Measurements from ENCODE around the gene CHMP4A.
"Not testable (repeated sequence)": the region's sequence is repeated elsewhere in the genome, so short reads cannot be mapped to it uniquely, and the experiment has no call there.

CHMP4A gene

DNA sequence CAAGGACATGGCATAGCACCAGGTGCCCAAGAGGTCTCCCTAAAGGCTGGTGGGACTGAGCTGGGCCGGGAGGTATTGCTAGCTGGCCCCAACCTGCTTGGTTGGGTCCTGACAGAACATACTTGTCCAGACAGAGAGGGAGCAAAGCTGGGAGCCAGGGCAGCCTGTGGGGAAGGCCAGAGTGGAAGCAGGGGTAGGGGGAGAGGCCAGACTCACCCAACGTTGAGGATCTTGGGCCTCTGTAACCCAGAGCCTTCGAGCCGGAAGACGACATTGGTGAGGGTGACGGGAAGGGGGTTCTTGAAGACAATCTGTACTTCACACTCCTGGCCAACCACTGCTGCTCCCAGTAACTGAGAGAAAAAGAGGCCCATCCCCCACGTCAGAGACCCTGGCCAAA is 40.6 kb upstream of the CHMP4A start:
- no peak overlapping the region for H3K27ac Mint-ChIP-seq
- H3K36me3 Mint-ChIP-seq (ENCODE audit: low read depth), result peaks cover 68% of the 10 kb centered on the region
- intact Hi-C loops (cut with micrococcal nuclease), result no loop called here
- H3K4me1 Mint-ChIP-seq (ENCODE audit: low read depth), result peaks cover 15% of the 10 kb centered on the region
- no peaks in the 10 kb centered on the region for H3K9me3 Mint-ChIP-seq
- no peaks in the 10 kb centered on the region for H3K27me3 Mint-ChIP-seq
- H3K4me3 Mint-ChIP-seq, result no peak overlapping the region

DNA sequence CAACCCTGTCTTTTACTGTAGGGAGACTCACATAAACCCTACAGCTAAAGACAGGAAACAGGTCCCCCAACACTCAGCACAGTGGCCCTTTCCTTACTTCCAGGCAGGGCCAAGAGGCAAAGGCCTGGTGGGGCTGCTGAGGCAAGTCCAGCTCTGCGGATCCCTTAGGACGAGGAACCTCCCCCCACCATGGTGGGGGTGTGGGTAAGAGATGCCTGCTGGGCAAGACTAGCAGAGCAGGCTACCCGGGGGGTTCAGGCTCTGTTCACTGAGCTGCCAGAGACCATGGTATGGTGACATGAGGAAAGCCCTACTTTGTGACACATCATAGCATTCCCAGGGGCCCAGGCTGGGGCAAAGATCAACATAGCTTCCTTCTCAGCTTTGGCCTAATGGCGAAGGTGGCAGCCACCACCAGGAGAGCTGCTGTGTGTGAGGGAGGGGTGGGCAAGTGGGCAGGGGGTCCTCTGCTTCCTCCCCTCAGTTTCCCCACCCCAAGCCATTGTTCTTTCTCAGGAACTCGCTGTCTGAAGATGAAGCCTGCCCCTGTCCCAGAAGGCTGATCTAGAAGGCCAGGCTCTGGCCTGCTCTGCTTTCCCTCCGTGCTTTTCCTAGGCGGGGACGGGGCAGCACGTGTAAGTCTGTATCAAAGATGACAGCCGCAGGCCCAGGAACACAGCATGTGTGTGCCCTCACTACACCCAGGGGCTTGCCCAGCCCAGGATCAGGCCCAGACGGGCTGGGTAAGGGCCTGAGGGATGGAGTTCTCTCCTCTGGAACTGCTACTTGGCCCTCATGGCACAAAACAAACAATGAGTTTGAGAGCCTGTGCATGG is 39.2 kb upstream of the CHMP4A start:
- intact Hi-C loops (cut with micrococcal nuclease), result no loop called here
- Mint-ChIP-seq H3K4me3 (no peak overlapping the region), H3K9me3 (no peaks in the 10 kb centered on the region), H3K36me3 (ENCODE audit: low read depth) (peaks cover 62% of the 10 kb centered on the region), H3K4me1 (ENCODE audit: low read depth) (peaks cover 16% of the 10 kb centered on the region), H3K27ac (no peak overlapping the region), H3K27me3 (no peaks in the 10 kb centered on the region)

DNA sequence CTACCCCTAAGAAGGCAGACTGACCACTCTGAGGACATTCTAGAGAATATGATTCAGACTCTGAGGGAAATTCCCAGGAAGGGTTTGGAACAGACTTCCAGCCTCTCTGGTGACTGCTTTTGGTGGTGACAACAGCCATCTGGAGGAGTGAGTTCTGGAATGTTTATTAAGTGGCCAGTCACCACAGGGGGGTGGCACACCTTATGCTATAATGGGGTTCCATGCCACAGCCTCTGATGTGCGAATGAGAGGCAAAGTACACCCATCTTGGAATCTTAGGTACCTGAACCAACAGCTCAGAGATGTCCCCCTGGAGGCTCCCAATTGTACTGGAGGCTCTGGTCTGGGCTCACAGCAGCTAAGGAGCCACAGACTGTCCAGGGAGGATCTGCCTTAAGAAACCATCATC is 38.6 kb upstream of the CHMP4A start:
- Mint-ChIP-seq H3K27me3 (no peaks in the 10 kb centered on the region), H3K36me3 (ENCODE audit: low read depth) (peaks cover 57% of the 10 kb centered on the region), H3K9me3 (no peaks in the 10 kb centered on the region), H3K4me3 (no peak overlapping the region), H3K27ac (no peak overlapping the region), H3K4me1 (ENCODE audit: low read depth) (peaks cover 23% of the 10 kb centered on the region)
- intact Hi-C loops (cut with micrococcal nuclease), result no loop called here

DNA sequence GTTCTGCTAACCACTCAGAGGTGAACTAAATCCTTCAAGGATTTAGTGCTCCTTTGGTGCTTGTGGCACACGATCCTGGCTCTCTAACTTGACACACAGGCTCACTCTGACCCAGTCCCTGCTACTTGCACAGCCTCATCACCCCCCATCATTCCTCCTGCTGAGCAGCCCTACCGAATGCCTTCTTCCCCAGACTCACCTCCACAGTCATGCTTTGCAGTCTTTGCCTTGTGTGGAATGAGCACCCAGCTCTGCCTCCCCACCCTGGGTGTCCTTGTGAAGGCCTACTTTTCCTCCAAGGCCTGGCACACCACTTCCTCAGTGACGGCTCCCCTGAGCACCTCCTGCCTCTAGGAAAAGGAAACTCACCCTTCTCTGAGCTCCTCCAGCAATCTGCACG is 37.1 kb upstream of the CHMP4A start:
- intact Hi-C loops (cut with micrococcal nuclease), result no loop called here
- Mint-ChIP-seq H3K36me3 (ENCODE audit: low read depth) (peaks cover 47% of the 10 kb centered on the region), H3K4me3 (no peak overlapping the region), H3K27me3 (no peaks in the 10 kb centered on the region), H3K9me3 (no peaks in the 10 kb centered on the region), H3K27ac (peak overlapping the region; percentile 23), H3K4me1 (ENCODE audit: low read depth) (peaks cover 25% of the 10 kb centered on the region)

DNA sequence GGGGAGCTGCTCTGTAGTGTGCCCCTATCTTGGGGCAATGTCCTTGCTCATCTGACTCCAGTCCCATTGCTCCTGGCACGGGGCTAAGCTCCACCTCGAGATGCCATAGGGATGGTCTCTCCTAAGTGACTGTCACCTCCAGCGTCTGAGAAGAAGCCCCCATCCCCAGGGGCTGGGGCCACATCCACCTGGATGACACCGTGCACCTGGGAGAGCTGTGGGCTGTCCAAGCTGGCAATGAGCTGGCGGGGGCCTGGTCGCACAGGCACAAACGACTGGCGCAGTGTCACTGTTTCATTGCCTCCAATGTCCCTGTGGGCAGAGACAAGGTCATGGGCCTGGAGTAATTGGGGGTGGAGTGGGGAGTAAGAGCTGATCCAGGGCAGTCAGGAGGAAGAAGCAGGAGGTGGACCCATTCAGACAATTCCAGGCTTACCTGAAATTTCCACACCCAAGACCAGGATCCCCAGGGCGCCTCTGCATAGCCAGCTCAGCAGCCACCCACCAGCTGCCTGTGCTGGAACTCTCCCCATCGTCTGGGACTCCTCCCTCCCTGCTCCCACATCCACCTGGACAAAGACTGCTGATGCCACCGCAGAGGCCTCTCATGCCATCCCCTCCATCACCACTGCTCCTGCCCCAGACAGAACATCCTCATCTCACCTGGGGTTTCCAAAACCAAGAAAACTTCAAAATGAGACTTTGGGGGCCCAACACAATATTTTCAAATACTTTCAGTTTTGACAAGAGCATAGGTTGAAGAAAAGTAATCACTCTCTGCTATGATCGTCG is 36.1 kb upstream of the CHMP4A start:
- Mint-ChIP-seq H3K4me3 (no peak overlapping the region), H3K4me1 (ENCODE audit: low read depth) (peaks cover 32% of the 10 kb centered on the region), H3K27ac (no peak overlapping the region), H3K36me3 (ENCODE audit: low read depth) (peaks cover 38% of the 10 kb centered on the region), H3K9me3 (no peaks in the 10 kb centered on the region), H3K27me3 (no peaks in the 10 kb centered on the region)
- intact Hi-C loops (cut with micrococcal nuclease), result no loop called here

DNA sequence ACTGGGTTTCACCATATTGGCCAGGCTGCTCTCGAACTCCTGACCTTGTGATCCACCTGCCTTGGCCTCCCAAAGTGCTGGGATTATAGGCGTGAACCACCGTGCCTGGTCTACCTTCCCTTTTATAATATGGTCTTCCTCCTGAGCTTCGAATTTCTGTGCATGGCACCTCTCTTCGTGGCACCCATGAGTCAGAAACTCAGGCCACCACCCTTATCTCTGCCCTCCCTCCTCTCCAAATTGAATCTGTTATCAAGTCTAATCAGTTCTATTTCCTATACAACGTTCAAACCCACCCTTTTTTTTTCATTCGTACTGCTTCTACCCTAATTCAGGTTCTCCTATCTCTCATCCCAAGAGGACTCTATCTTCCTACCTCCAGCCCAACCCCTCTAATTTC is 34.1 kb upstream of the CHMP4A start:
- intact Hi-C loops (cut with micrococcal nuclease), result no loop called here
- Mint-ChIP-seq H3K4me3 (no peak overlapping the region), H3K36me3 (ENCODE audit: low read depth) (peaks cover 27% of the 10 kb centered on the region), H3K9me3 (no peaks in the 10 kb centered on the region), H3K4me1 (ENCODE audit: low read depth) (peaks cover 49% of the 10 kb centered on the region), H3K27me3 (no peaks in the 10 kb centered on the region), H3K27ac (peak overlapping the region; percentile 13)

DNA sequence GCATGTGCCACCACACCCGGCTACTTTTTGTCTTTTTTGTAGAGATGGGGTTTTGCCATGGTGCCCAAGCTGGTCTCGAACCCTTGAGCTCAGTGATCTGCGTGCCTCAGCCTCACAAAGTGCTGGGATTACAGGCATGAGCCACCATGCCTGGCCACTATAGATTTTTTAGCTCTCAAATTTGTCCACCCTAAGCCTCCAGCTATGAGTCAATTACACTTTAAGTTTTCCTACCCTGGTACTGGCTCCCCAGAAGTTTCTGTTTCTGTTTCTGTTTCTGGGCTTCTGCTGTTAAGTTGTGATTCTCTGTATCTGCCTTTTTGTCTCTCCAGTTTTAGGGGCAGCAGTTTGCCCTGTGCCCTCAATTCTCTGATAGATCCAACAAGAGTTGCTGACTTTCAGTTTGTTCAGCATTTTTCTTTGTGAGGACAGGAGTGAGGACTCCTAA is 33.5 kb upstream of the CHMP4A start:
- intact Hi-C loops (cut with micrococcal nuclease), result no loop called here
- peaks cover 53% of the 10 kb centered on the region for H3K4me1 Mint-ChIP-seq (ENCODE audit: low read depth)
- no peaks in the 10 kb centered on the region for H3K9me3 Mint-ChIP-seq
- H3K27me3 Mint-ChIP-seq, result no peaks in the 10 kb centered on the region
- peaks cover 33% of the 10 kb centered on the region for H3K36me3 Mint-ChIP-seq (ENCODE audit: low read depth)
- H3K27ac Mint-ChIP-seq, result no peak overlapping the region
- H3K4me3 Mint-ChIP-seq, result no peak overlapping the region

DNA sequence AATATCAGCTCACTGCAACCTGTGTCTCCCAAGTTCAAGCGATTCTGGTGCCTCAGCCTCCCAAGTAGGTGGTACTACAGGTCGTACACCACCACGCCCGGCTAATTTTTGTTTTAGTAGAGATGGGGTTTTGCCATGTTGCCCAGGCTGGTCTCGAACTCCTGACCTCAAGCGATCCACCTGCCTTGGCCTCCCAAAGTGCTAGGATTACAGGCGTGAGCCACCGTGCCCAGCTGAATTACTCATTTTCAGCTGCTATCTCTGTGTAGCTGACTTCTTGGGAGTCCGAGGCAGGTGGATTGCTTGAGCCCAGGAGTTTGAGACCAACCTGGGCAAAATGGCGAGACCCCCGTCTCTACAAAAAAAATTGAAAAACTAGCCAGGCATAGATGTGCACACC is 32.1 kb upstream of the CHMP4A start:
- intact Hi-C loops (cut with micrococcal nuclease); H3K9me3 Mint-ChIP-seq; H3K27me3 Mint-ChIP-seq; H3K4me3 Mint-ChIP-seq: not testable (repeated sequence)
- peaks cover 51% of the 10 kb centered on the region for H3K4me1 Mint-ChIP-seq (ENCODE audit: low read depth)
- H3K36me3 Mint-ChIP-seq (ENCODE audit: low read depth), result peaks cover 42% of the 10 kb centered on the region
- peak overlapping the region; percentile 56 for H3K27ac Mint-ChIP-seq

DNA sequence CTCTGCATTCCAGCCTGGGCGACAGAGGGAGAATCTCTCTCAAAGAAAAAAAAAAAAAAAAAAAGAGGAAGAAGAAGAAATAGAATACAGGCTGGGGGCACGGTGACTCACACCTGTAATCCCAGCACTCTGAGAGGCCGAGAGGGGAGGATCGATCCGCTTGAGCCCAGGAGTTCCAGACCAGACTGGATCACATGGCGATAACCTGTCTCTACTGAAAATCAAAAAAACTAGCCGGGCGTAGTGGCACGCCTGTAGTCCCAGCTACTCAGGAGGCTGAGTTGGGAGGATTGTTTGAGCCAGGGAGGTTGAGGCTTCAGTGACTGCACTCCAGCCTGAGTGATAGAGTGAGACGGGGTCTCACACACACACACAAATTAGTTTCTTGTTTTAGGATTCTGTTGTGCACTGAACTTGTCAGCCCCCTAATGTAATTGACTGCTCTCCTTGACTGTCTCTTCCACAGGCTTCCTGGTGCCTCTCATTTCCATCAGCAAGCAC is 30.1 kb upstream of the CHMP4A start:
- intact Hi-C loops (cut with micrococcal nuclease), result loop anchor here (1.0 to 2.0 kb wide), 3 partner anchors 27 to 187 kb away; partner anchors contain the start of gene RABGGTA
- Mint-ChIP-seq H3K4me3 (peak overlapping the region; percentile 93), H3K4me1 (ENCODE audit: low read depth) (peaks cover 68% of the 10 kb centered on the region)

DNA sequence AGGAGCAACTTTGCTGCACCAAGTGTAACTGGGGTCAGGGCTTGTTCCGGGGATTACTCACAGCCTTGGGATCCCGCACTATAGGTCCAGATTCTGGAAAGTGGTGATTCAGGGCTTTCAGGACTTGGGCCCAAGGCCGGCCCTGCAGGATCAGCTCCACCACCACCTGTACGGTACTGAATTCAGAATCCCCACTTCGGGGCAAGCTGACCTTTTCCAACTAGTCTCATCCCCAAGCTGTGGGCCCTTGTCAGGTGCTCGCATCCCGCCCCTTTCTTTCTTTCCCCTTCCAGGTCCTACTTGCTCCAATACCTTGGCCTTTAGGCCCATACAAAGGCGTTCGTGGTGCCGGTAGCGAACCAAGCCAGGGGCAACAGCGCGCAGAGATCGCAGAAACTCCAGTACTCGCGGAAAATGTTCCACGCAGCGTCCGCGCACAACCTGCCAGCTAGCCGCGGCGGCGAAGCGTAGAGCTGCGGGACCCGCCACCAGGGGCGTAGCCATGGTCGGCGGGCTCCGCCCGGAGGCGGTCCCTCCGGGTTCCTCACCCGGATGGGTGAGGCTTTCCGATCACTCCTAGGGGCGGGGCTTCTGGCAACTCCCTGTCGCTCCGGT is 28.6 kb upstream of the CHMP4A start:
- Mint-ChIP-seq H3K9me3 (no peaks in the 10 kb centered on the region), H3K27me3 (no peaks in the 10 kb centered on the region), H3K36me3 (ENCODE audit: low read depth) (peaks cover 60% of the 10 kb centered on the region), H3K27ac (peak overlapping the region; percentile 100), H3K4me3 (peak overlapping the region; percentile 93), H3K4me1 (ENCODE audit: low read depth) (peaks cover 75% of the 10 kb centered on the region)
- intact Hi-C loops (cut with micrococcal nuclease), result loop anchor here (1.0 to 2.0 kb wide), 4 partner anchors 10 to 189 kb away; partner anchors contain the start of genes GMPR2, MDP1, NEDD8 and RABGGTA

More for the DNA sequence above, 30.1 kb upstream of the CHMP4A start:
- H3K27ac Mint-ChIP-seq, result peak overlapping the region; percentile 100
- peaks cover 45% of the 10 kb centered on the region for H3K36me3 Mint-ChIP-seq (ENCODE audit: low read depth)
- H3K9me3 Mint-ChIP-seq, result no peaks in the 10 kb centered on the region
- H3K27me3 Mint-ChIP-seq, result no peaks in the 10 kb centered on the region

DNA sequence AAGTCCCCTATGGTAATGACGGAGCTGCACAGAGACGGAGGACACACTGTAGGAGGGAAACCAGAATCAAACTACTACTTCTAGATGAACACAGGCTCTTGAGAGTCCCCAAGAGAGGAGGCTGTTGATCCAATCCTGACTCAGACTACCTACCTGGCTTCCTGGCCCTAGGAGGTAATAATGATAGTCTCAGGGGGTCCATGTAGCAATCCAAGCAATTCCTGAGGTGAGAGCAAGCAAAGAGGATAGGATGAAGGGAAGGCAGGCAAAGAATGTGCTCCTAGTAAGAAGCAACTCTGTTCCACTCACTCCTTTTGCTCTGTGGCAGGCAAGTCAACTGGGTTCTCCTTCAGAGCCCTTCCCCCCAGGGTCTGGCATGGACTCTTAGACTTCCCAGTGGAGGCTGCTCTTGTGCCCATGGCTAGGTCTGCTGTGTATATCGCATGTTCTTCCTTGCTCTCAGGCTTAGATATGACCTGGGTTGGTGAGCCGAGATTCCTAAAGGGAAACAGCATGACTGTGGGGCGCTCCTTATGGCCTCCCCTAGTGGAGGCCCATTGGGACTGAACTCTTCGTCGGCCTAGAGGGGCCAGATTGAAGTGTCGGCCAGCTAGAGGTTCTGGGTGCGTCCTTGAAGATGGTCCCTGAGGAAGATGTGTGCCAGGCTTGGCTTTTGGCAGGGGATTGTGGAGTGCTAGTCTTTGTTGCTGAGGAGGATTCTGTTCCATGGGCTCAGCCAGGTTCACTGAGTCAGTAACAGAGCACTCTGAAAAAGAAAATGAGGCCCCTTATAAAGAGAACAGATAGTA is 27.0 kb upstream of the CHMP4A start:
- peaks cover 88% of the 10 kb centered on the region for H3K4me1 Mint-ChIP-seq (ENCODE audit: low read depth)
- H3K27me3 Mint-ChIP-seq, result no peaks in the 10 kb centered on the region
- H3K27ac Mint-ChIP-seq, result peak overlapping the region; percentile 37
- no peaks in the 10 kb centered on the region for H3K9me3 Mint-ChIP-seq
- H3K4me3 Mint-ChIP-seq, result peak overlapping the region; percentile 37
- intact Hi-C loops (cut with micrococcal nuclease), result no loop called here
- peaks cover 76% of the 10 kb centered on the region for H3K36me3 Mint-ChIP-seq (ENCODE audit: low read depth)

DNA sequence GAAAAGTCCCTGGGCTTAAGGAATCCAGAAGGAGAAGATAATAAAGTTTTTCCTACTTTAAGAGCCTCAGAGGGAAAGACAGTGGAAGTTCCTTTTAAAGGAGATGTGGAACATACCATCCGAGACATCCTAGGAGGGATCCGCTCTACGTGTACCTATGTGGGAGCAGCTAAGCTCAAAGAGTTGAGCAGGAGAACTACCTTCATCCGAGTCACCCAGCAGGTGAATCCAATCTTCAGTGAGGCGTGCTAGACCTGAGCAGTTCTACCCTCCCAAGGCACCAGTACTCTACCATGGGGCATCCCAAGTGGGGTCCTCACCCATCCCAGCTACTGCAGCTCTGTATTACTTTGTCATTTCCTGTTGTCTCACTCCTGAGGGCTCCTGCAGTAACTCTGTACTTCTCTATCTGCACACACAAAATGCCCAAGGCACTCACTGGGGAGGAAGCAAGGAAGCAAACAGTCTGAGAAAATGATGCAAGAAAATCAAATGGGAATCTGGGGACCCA is 25.3 kb upstream of the CHMP4A start:
- intact Hi-C loops (cut with micrococcal nuclease), result no loop called here
- peaks cover 91% of the 10 kb centered on the region for H3K4me1 Mint-ChIP-seq (ENCODE audit: low read depth)
- no peak overlapping the region for H3K4me3 Mint-ChIP-seq
- H3K27ac Mint-ChIP-seq, result no peak overlapping the region
- no peaks in the 10 kb centered on the region for H3K9me3 Mint-ChIP-seq
- H3K36me3 Mint-ChIP-seq (ENCODE audit: low read depth), result peaks cover 89% of the 10 kb centered on the region
- no peaks in the 10 kb centered on the region for H3K27me3 Mint-ChIP-seq

DNA sequence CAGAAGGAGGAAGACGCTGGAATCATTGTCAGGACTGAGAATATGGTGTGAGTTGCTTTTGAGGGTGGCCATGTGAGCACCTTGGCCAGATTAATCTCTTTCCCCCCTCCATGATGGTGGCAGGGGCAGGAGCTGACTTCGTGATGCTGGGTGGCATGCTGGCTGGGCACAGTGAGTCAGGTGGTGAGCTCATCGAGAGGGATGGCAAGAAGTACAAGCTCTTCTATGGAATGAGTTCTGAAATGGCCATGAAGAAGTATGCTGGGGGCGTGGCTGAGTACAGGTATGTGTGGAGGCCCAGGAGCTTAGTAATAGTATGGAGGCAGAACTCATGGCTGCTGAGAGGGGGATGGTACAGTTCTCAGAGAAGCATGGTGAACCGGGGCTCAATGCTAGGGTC is 24.8 kb upstream of the CHMP4A start:
- H3K9me3 Mint-ChIP-seq, result no peaks in the 10 kb centered on the region
- H3K36me3 Mint-ChIP-seq (ENCODE audit: low read depth), result peaks cover 89% of the 10 kb centered on the region
- H3K4me1 Mint-ChIP-seq (ENCODE audit: low read depth), result peaks cover 90% of the 10 kb centered on the region
- intact Hi-C loops (cut with micrococcal nuclease), result no loop called here
- no peaks in the 10 kb centered on the region for H3K27me3 Mint-ChIP-seq
- no peak overlapping the region for H3K4me3 Mint-ChIP-seq
- no peak overlapping the region for H3K27ac Mint-ChIP-seq

Data from dendritic cell treated with granulocyte-macrophage colony-stimulating factor and Interleukin-4, amounts not matched to agents 40 ng/mL and 50 ng/mL, for 4 days (primary cell).